NCI-H226 (cell line): ENCODE results near the gene MAP3K5.

Experiments used
- DNase-seq: peaks from one replicate; pipeline ENCODE4 v3.0.0-alpha.2; 2015

The MAP3K5 gene

GRCh38 chr6:136562211-136562610 is 230.1 kb downstream of the MAP3K5 start:
- DNase-seq = no peak

DNA sequence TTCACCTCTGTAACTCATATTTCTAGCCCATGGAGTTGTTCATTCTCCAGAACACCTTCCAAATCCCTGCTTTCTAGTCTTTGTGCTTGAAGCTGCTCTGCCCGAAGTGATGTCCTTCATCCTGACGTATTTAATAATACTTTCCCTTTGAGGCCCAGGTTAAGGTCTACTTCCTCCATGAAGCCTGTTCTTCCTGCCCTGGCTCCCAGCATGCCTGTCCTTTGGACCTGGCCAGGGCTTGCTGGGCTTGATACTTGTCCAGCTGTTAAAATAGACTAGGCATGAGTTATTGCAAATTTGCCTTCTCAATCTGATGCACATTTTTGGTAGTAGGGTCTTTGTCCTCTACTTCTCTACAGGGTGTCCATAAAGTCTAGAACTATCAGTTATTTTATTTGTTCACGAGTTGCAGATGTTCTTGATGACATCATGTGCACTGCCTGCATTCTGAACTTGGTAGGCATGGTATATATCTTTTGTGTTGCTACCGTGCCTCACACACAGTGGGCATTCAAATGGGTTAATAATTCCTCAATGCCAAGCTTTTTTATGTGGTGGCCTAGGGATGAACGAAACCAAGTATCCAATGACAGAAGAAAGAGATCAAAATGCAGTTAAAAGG is 239.0 kb downstream of the MAP3K5 start:
- no peak for DNase-seq

DNA sequence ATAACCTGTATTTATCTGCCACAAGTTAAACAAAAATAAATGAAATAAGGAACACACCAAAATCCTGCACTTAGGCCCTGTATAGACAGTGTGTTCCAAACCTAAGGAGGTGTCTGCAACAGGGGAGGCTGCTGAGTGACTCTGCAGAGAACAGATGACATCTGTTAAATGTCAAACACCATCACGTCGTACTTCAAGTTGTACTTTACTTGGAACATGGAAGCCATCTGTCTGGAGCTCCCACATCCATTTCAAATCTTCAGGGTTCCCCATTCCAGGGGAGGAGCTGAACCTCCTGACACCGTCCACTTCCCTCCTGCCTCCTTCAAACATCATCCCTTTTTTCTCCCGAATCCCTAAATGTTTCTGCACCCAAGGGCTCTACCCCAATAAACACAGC is 240.2 kb downstream of the MAP3K5 start:
- DNase-seq = no peak

DNA sequence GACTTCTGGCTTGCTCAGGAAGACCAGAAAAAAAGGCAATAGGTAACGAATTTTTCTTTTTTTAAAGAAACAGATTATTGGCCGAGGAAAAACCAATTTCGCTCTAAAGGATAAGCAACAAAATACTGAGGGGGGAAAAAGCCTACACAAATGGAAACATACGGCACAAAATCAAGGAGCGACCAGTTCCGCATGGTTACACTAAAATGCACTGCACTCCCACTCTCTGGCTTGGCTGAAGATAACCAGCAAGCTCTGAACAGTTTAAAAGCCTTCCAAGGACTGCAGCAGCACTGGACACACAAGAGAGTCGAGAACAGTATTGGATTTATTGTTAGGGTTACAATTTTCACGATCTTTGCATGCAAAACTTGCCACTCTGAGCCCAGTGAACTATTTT is 241.2 kb downstream of the MAP3K5 start:
- DNase-seq = no peak

DNA sequence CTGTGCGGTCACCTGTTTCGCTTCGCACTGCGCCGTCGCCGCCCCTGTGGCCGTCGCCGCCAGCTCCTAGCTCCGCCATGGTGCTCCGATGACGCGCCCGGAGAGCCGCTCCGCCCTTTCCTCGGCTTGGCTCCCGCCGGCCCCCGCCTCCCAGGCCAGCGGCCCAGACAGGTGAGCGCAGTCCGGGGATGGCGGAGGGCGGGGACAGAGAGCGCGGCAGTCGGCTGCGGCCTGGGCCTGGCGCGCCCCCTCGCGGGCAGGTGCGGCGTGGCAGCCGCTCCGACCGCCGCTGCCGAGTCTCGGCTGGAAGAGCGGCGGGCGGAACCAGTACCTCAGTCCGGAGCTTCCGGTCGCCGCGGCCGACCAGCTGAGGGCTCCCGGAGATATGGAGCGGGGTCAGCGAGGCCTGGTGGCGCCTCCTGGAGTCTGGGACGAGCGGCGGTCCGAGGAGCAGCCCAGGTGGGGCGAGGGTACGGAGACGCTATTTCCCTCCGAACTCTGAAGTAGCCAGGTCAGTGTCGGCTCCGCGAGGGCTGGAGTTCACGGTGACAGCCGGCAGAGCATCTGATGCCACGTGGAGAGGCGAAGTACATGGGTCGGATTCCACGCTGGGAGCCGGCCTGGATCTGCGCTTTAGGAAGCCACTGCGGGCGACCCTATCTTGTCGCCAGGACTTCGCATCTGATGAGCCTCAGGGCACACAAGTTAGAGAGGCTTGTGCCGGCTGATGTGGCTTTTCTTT is 241.8 kb downstream of the MAP3K5 start, which contains the start of gene MAP7:
MAP7 (minus strand) TSS at position 93 of the 742 bp plus-strand sequence; CDS start at position 79, 14 bp downstream.
- DNase-seq = peak; percentile 67

- no peak for DNase-seq
Measured at GRCh38 chr6:136550045-136550329, 242.3 kb downstream of the MAP3K5 start.

DNA sequence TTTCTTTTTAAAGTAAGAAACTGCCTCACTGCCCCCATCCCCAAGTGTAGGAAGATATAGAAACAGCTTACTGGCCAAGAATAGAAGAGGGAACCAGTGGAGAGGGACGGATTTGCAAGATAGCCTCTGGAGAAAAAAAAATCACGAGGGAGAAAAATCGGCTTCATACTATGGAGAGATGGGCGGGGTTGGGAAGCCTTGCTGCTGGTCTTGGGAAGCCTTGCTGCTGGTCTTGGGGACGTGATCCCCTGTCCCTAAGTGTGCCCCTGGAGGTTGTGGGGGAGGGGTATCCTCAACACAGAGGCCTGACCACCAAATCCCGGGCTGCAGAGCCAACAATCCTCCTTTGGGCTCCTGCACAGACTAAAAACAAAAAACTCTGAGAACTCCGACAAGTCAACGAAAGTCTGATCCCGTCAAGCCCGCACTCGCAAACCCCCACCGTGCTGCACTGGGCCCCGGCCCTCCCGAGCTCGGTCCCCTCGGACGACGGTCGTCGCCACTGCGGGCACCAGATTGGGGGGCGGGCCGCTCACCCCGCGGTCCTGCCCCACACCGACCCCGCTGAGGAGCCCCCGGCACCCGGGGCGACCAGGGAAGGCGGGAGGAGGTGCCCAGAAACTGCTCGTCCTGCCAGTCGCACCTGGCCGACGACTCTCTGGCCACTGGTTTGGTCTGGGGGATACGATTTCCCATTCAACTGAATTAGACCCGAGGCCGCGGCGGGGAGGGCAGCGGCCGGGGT is 242.8 kb downstream of the MAP3K5 start:
- DNase-seq = no peak

- no peak for DNase-seq
Measured at GRCh38 chr6:136548582-136549299, 243.5 kb downstream of the MAP3K5 start.

- no peak for DNase-seq
Measured at GRCh38 chr6:136547871-136548270, 244.4 kb downstream of the MAP3K5 start.

- peak; percentile 16 for DNase-seq
Measured at GRCh38 chr6:136547336-136547735, 244.9 kb downstream of the MAP3K5 start.

DNA sequence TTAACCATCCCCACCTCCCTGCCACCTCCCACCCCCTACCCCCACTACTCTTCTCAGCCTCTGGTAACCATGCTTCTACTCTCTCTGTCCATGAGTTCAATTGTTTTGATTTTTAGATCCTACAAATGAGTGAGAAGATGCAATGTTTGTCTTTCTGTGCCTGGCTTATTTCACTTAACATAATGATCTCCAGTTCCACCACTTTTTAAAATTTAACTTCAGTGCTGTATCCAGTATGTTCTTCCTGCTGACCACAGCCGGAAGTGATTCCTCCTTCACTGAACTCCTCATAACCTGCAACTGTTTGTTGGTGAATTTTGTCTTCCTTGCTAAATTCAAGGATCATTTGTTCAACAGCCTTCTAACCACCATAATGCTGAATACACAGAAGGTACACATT is 245.9 kb downstream of the MAP3K5 start:
- DNase-seq = no peak

DNA sequence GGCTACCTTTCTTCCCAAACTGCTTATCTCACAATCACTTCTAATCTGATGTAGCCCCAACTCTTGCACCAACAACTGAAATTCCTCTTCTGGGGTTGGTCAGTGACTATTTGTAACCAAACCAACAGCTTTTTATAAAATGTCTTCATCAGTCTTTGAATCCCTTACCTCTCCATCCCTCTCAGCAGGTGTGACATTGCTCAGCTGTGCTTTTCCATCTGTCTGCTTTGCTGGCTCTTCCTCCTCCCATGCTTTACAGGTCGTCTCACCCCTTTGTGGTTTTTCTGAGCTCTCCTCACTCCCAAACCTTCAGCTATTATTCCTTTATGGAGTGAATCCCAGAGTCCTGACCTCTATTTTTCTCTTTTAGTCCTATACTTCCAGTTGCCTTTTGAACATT is 248.0 kb downstream of the MAP3K5 start:
- DNase-seq = no peak

- DNase-seq = no peak
Measured at GRCh38 chr6:136541395-136541794, 250.9 kb downstream of the MAP3K5 start.

- no peak for DNase-seq
Measured at GRCh38 chr6:136539967-136540652, 252.2 kb downstream of the MAP3K5 start.

- DNase-seq = no peak
Measured at GRCh38 chr6:136538836-136539235, 253.4 kb downstream of the MAP3K5 start.

DNA sequence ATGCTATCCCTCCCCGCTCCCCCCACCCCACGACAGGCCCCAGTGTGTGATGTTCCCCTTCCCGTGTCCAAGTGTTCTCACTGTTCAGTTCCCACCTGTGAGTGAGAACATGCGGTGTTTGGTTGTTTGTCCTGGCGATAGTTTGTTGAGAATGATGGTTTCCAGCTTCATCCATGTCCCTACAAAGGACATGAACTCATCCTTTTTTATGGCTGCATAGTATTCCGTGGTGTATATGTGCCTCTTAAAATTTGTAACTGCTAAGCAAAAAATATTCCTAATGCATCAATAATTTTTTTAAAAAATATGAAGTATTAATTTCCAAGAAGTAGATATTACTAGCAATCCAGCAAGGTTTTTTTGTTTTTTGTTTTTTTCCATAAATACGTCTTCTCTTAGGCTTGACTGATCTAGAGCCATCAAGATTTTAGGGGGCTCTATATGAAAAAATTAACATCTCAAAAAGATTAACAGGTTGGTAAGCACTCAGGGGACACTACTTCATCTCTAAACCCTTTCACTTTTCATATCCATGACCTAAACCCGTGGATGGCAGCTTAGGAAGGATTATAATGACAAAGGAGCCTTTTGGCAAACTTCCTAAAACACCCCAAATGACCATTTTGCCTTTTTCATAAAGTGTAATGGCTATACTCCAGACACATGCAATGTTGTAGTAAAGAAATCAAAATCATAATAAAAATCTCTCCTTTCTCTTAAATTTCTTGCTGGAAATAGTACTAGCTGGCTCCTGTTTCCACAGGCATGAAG is 256.2 kb downstream of the MAP3K5 start:
- no peak for DNase-seq

DNA sequence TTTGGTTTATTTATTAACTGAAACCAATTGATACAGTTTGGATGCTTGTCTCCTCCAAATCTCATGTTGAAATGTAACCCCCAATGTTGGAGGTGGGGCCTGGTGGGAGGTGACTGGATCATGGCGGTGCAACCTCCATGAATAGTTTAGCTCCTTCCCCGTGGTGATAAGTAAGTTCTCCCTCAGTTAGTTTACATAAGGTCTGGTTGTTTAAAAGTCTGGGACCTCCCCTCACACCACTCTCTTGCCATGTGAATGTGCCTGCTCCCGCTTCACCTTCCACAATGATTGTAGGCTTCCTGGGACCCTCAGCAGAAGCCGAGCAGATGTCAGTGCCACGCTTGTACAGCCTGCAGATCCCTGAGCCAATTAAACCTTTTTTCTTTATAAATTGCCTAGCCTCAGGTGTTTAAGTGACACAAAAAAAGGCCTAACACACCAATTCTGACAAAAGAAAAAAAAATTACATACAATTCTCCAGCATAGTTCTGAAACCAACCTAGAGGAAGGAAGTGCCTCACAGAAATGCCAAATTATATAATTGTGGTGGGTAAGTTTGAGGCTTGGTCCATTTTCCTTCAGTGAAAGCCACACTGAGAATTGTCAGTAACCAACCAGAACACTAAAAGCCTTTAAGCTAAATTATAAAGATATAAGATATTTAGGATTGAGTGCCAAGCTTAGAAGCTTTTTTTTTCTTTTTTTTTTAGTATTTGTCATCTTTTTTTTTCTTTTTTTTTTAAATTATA is 257.1 kb downstream of the MAP3K5 start:
- no peak for DNase-seq

- no peak for DNase-seq
Measured at GRCh38 chr6:136534268-136534667, 258.0 kb downstream of the MAP3K5 start.

GRCh38 chr6:136533487-136533886 is 258.8 kb downstream of the MAP3K5 start:
- DNase-seq = no peak

DNA sequence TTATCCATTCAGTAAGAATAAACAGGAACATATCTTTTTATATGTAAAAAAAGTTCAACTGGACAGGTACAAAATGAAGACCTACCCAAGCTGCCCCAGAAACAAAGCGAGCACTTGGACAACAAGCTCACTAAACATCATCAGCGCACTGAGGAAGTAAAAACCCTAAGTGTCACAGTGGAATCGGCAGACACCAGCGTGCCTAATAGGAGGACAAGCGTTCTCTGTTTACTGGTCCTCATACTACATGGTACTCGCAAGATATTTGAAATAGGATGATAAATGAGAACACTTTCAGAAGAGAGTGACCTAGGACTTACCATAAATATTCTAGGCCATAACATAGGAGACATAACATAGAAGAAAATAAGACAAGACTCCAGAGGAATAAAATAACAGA is 260.2 kb downstream of the MAP3K5 start:
- no peak for DNase-seq

DNA sequence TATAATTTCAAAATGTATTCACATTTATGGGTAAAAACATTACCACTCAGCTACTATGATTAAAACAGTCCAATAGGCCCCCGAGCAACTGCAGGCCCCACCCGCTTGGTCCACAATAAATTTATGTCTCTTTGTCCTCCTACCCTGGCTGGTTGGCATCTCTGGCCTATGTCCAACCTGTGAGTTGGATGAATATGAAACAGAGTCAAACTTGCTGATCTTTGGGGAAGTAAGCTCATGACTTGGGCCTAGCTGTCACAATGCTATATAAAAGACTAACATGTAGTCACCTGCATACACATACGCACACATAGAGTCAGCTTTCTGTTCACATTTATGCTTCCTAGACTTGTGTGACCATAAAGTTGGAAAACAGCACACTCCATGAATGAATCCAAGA is 262.6 kb downstream of the MAP3K5 start:
- no peak for DNase-seq
